ENCODE results near the gene COL26A1.
A peak's percentile ranks its signal among the peaks of the same experiment; 100 is the strongest.

Gene COL26A1

GRCh38 chr7:101398396-101399289 is 36.0 kb downstream of the COL26A1 start:
- H3K4me3 ChIP-seq (ENCODE audit: low read depth, low read length) = no peak overlapping the region
- POLR2A ChIA-PET = interaction anchor here (0.5 kb wide), 1 partner anchor 9 kb away, joined by 6 read pairs; no protein-coding TSS in a partner anchor
- H3K4me1 ChIP-seq (ENCODE audit: control insufficient read depth, insufficient read depth, low read length) = 0 out of 2 replicates have a peak, but pooled peaks cover 3% of the 10 kb centered on the region
- TF ChIP-seq ZNF48 (tag by site-specific recombination; IDR thresholded peaks at IDR 0.05) (no peak), RBAK (tag by site-specific recombination; IDR thresholded peaks at IDR 0.05) (no peak), ZNF121 (tag by site-specific recombination; IDR thresholded peaks at IDR 0.05) (no peak), HOXC10 (CRISPR knock-in tag; IDR thresholded peaks at IDR 0.05) (no peak), ZNF202 (tag by site-specific recombination; IDR thresholded peaks at IDR 0.05; ENCODE audit: borderline replicate concordance) (no peak), ZNF311 (tag by site-specific recombination; IDR thresholded peaks at IDR 0.05; ENCODE audit: borderline replicate concordance) (no peak), ZNF423 (tag by site-specific recombination; IDR thresholded peaks at IDR 0.05) (no peak), HOXD13 (CRISPR knock-in tag; IDR thresholded peaks at IDR 0.05; ENCODE audit: borderline replicate concordance) (no peak)
- no peaks in the 10 kb centered on the region for H3K36me3 ChIP-seq (ENCODE audit: control insufficient read depth in 2 of 2, insufficient read depth in 1 of 2, low read length in 2 of 2)
- CTCF ChIA-PET = interaction anchor here (0.6 to 1.7 kb wide), 7 partner anchors 12 to 655 kb away, joined by 3 to 8 read pairs (median 5); partner anchors contain the start of gene IFT22
- H3K27ac ChIP-seq (ENCODE audit: extremely low read depth, low read depth, low read length) = no peak overlapping the region
- H3K9me3 ChIP-seq (ENCODE audit: control insufficient read depth, insufficient read depth, low read depth, low read length) = no peaks in the 10 kb centered on the region

GRCh38 chr7:101399759-101400158 is 37.1 kb downstream of the COL26A1 start:
- TF ChIP-seq EGR2 (tag by site-specific recombination; IDR thresholded peaks at IDR 0.05; ENCODE audit: low read depth) (peak; percentile 97), ZNF155 (tag by site-specific recombination; IDR thresholded peaks at IDR 0.05) (no peak), ZFHX2 (tag by site-specific recombination; conservative IDR thresholded peaks at IDR 0.05) (peak; percentile 97)
- ChIA-PET CTCF (interaction anchor here (1.3 to 1.5 kb wide), 2 partner anchors 11 to 35 kb away, joined by 6 to 8 read pairs; no protein-coding TSS in a partner anchor), POLR2A (no interaction called here)
- no peak overlapping the region for H3K27ac ChIP-seq (ENCODE audit: extremely low read depth, low read depth, low read length)
- H3K36me3 ChIP-seq (ENCODE audit: control insufficient read depth in 2 of 2, insufficient read depth in 1 of 2, low read length in 2 of 2) = no peaks in the 10 kb centered on the region
- 0 out of 2 replicates have a peak, but pooled peaks cover 3% of the 10 kb centered on the region for H3K4me1 ChIP-seq (ENCODE audit: control insufficient read depth, insufficient read depth, low read length)
- H3K9me3 ChIP-seq (ENCODE audit: control insufficient read depth, insufficient read depth, low read depth, low read length) = no peaks in the 10 kb centered on the region
- H3K4me3 ChIP-seq (ENCODE audit: low read depth, low read length) = no peak overlapping the region

GRCh38 chr7:101400751-101401150 is 38.1 kb downstream of the COL26A1 start:
- ChIA-PET POLR2A (interaction anchor here (0.6 kb wide), 1 partner anchor 93 kb away, joined by 4 read pairs; no protein-coding TSS in a partner anchor), CTCF (interaction anchor here (0.6 to 3.3 kb wide), 6 partner anchors 11 to 992 kb away, joined by 3 to 24 read pairs (median 4); no protein-coding TSS in a partner anchor)
- H3K36me3 ChIP-seq (ENCODE audit: control insufficient read depth in 2 of 2, insufficient read depth in 1 of 2, low read length in 2 of 2) = no peaks in the 10 kb centered on the region
- H3K27ac ChIP-seq (ENCODE audit: extremely low read depth, low read depth, low read length) = no peak overlapping the region
- no peaks in the 10 kb centered on the region for H3K9me3 ChIP-seq (ENCODE audit: control insufficient read depth, insufficient read depth, low read depth, low read length)
- TF ChIP-seq MEIS1 (CRISPR knock-in tag; IDR thresholded peaks at IDR 0.05; ENCODE audit: borderline replicate concordance) (no peak), ZNF16 (tag by site-specific recombination; IDR thresholded peaks at IDR 0.05; ENCODE audit: low read depth) (no peak), ZNF155 (tag by site-specific recombination; IDR thresholded peaks at IDR 0.05) (no peak), ZNF664 (tag by site-specific recombination; IDR thresholded peaks at IDR 0.05) (no peak), ZBTB48 (tag by site-specific recombination; IDR thresholded peaks at IDR 0.05) (no peak), ZBTB1 (tag by site-specific recombination; IDR thresholded peaks at IDR 0.05) (no peak), ZNF398 (tag by site-specific recombination; IDR thresholded peaks at IDR 0.05) (no peak), KLF16 (tag by site-specific recombination; IDR thresholded peaks at IDR 0.05) (no peak), ZNF488 (tag by site-specific recombination; IDR thresholded peaks at IDR 0.05) (no peak), ZNF266 (tag by site-specific recombination; IDR thresholded peaks at IDR 0.05; ENCODE audit: low read depth) (no peak), ZBTB8A (tag by site-specific recombination; IDR thresholded peaks at IDR 0.05) (no peak), GLI4 (tag by site-specific recombination; IDR thresholded peaks at IDR 0.05) (no peak)
- H3K4me1 ChIP-seq (ENCODE audit: control insufficient read depth, insufficient read depth, low read length) = 0 out of 2 replicates have a peak, but pooled peaks cover 3% of the 10 kb centered on the region
- no peak overlapping the region for H3K4me3 ChIP-seq (ENCODE audit: low read depth, low read length)
